Natural killer cell treated with Interleukin-12 subunit alpha and Interleukin-12 subunit beta and Interleukin-15 and Interleukin-18, amount 100 ng/mL, for 72 hours (primary cell): ENCODE data around the gene TXN. TPM values are rescaled to one million over a fixed set of nuclear protein-coding genes. Genes with fewer than 3 reads are reported as not detected.
"Not testable (repeated sequence)": the region's sequence is repeated elsewhere in the genome, so short reads cannot be mapped to it uniquely, and the experiment has no call there.

Experiments
- ATAC-seq, 2 donors: fragments of 150-1000 bp; cut with Tn5 transposase in 1 of 2; sonication (Bioruptor Pico), chemical (Tn5 transposase) in 1 of 2; 2 replicates each; pipeline ENCODE4 v1.10.0; 2021
- DNase-seq: peaks from one replicate; pipeline ENCODE4 v3.0.0; 2022; ENCODE audit warnings: low spot score
- H3K27ac Mint-ChIP-seq, 2 donors: 1 replicate in 1 of 2; 2 replicates in 1 of 2; pipeline ENCODE4 v1.8.0; 2022; ENCODE audit warnings: mixed read lengths in 2 of 2, mild to moderate bottlenecking in 1 of 2, moderate library complexity in 1 of 2
- H3K27me3 Mint-ChIP-seq, 2 donors: 1 replicate in 1 of 2; 2 replicates in 1 of 2; pipeline ENCODE4 v1.8.0; 2022; ENCODE audit warnings: mixed read lengths in 2 of 2
- H3K36me3 Mint-ChIP-seq: one replicate; pipeline ENCODE4 v1.8.0; 2022; ENCODE audit warnings: mixed read lengths
- H3K4me1 Mint-ChIP-seq, 2 donors: 1 replicate in 1 of 2; 2 replicates in 1 of 2; pipeline ENCODE4 v1.8.0; 2022; ENCODE audit warnings: low read depth in 2 of 2, mixed read lengths in 2 of 2, mild to moderate bottlenecking in 1 of 2
- H3K4me3 Mint-ChIP-seq: one replicate; pipeline ENCODE4 v1.8.0; 2022; ENCODE audit warnings: mixed read lengths
- H3K9me3 Mint-ChIP-seq: 2 replicates; pipeline ENCODE4 v1.8.0; 2022; ENCODE audit warnings: mixed read lengths
- total RNA-seq, 2 donors: library from RNA; stranded (reverse); gene quantifications; one replicate each; pipeline ENCODE4 v1.2.3, GENCODE V29; 2022

Gene TXN
- total RNA-seq, 2 donors from 2014 or later: 193 to 229 TPM

GRCh38 chr9:110251770-110252169, 4.5 kb downstream of the TXN start:
- H3K9me3 Mint-ChIP-seq, ATAC-seq, H3K27me3 Mint-ChIP-seq, H3K27ac Mint-ChIP-seq, H3K4me3 Mint-ChIP-seq, DNase-seq: not testable (repeated sequence)
- peaks cover 11% of the 10 kb centered on the region for H3K36me3 Mint-ChIP-seq
- peaks cover 20 to 24% of the 10 kb centered on the region in 2 donors for H3K4me1 Mint-ChIP-seq

GRCh38 chr9:110251212-110251611, 5.1 kb downstream of the TXN start:
- H3K4me3 Mint-ChIP-seq: no peak overlapping the region
- peaks cover 18 to 24% of the 10 kb centered on the region in 2 donors for H3K4me1 Mint-ChIP-seq
- no peaks in the 10 kb centered on the region for H3K9me3 Mint-ChIP-seq
- no peak overlapping the region for H3K27ac Mint-ChIP-seq
- ATAC-seq (no peak), DNase-seq (no peak)
- H3K27me3 Mint-ChIP-seq: no peaks in the 10 kb centered on the region
- peaks cover 11% of the 10 kb centered on the region for H3K36me3 Mint-ChIP-seq

- H3K4me3 Mint-ChIP-seq: no peak overlapping the region
- DNase-seq (no peak), ATAC-seq (no peak)
- H3K27ac Mint-ChIP-seq: no peak overlapping the region
- peaks cover 9 to 16% of the 10 kb centered on the region in 2 donors for H3K4me1 Mint-ChIP-seq
- no peaks in the 10 kb centered on the region for H3K9me3 Mint-ChIP-seq
- no peaks in the 10 kb centered on the region for H3K27me3 Mint-ChIP-seq
- peaks cover 5% of the 10 kb centered on the region for H3K36me3 Mint-ChIP-seq
Measured at GRCh38 chr9:110249603-110250002, 6.7 kb downstream of the TXN start.

- ATAC-seq: no peak
- Mint-ChIP-seq H3K27ac (no peak overlapping the region), H3K4me1 (peaks cover 7 to 8% of the 10 kb centered on the region in 2 donors), H3K9me3 (no peaks in the 10 kb centered on the region), H3K27me3 (no peaks in the 10 kb centered on the region), H3K36me3 (peaks cover under 1% of the 10 kb centered on the region), H3K4me3 (no peak overlapping the region)
- DNase-seq: no peak
Measured at GRCh38 chr9:110248361-110248760, 7.9 kb downstream of the TXN start.

GRCh38 chr9:110246214-110246613, 10.1 kb downstream of the TXN start:
- H3K4me1 Mint-ChIP-seq: no peaks in the 10 kb centered on the region
- H3K27ac Mint-ChIP-seq: no peak overlapping the region
- H3K9me3 Mint-ChIP-seq: no peaks in the 10 kb centered on the region
- peaks cover 4% of the 10 kb centered on the region for H3K36me3 Mint-ChIP-seq
- H3K4me3 Mint-ChIP-seq: no peak overlapping the region
- DNase-seq (no peak), ATAC-seq (no peak)
- no peaks in the 10 kb centered on the region for H3K27me3 Mint-ChIP-seq

- no peaks in the 10 kb centered on the region for H3K9me3 Mint-ChIP-seq
- ATAC-seq (no peak), DNase-seq (no peak)
- peaks cover 4% of the 10 kb centered on the region for H3K36me3 Mint-ChIP-seq
- no peak overlapping the region for H3K27ac Mint-ChIP-seq
- no peaks in the 10 kb centered on the region for H3K27me3 Mint-ChIP-seq
- H3K4me3 Mint-ChIP-seq: no peak overlapping the region
- H3K4me1 Mint-ChIP-seq: no peaks in the 10 kb centered on the region
Measured at GRCh38 chr9:110244616-110245015, 11.7 kb downstream of the TXN start.

- Mint-ChIP-seq H3K36me3 (peaks cover 4% of the 10 kb centered on the region), H3K4me1 (no peaks in the 10 kb centered on the region), H3K9me3 (no peaks in the 10 kb centered on the region), H3K27ac (no peak overlapping the region), H3K4me3 (no peak overlapping the region), H3K27me3 (no peaks in the 10 kb centered on the region)
- DNase-seq (no peak), ATAC-seq (no peak)
Measured at GRCh38 chr9:110241858-110242321, 14.4 kb downstream of the TXN start.

- H3K4me1 Mint-ChIP-seq: no peaks in the 10 kb centered on the region
- H3K4me3 Mint-ChIP-seq: no peak overlapping the region
Measured at GRCh38 chr9:110241260-110241857, 14.9 kb downstream of the TXN start.

GRCh38 chr9:110240198-110240597, 16.1 kb downstream of the TXN start:
- Mint-ChIP-seq H3K4me1 (no peaks in the 10 kb centered on the region), H3K27me3 (no peaks in the 10 kb centered on the region), H3K4me3 (no peak overlapping the region), H3K27ac (no peak overlapping the region), H3K36me3 (peaks cover 4% of the 10 kb centered on the region), H3K9me3 (no peaks in the 10 kb centered on the region)
- no peak for DNase-seq
- ATAC-seq: no peak

More at GRCh38 chr9:110241260-110241857, 14.9 kb downstream of the TXN start:
- no peak overlapping the region for H3K27ac Mint-ChIP-seq
- no peak for ATAC-seq
- peaks cover 4% of the 10 kb centered on the region for H3K36me3 Mint-ChIP-seq
- no peaks in the 10 kb centered on the region for H3K27me3 Mint-ChIP-seq
- H3K9me3 Mint-ChIP-seq: no peaks in the 10 kb centered on the region
- no peak for DNase-seq

- Mint-ChIP-seq H3K4me1 (no peaks in the 10 kb centered on the region), H3K4me3 (no peak overlapping the region), H3K27me3 (peaks cover 4 to 7% of the 10 kb centered on the region in 2 donors), H3K27ac (no peak overlapping the region), H3K36me3 (no peaks in the 10 kb centered on the region), H3K9me3 (no peaks in the 10 kb centered on the region)
- DNase-seq (no peak), ATAC-seq (no peak)
Measured at GRCh38 chr9:110228321-110228720, 28.0 kb downstream of the TXN start.

- Mint-ChIP-seq H3K4me1 (no peaks in the 10 kb centered on the region), H3K27me3 (peaks cover 7 to 11% of the 10 kb centered on the region in 2 donors), H3K27ac (no peak overlapping the region), H3K9me3 (no peaks in the 10 kb centered on the region), H3K4me3 (no peak overlapping the region), H3K36me3 (no peaks in the 10 kb centered on the region)
- ATAC-seq (no peak), DNase-seq (no peak)
Measured at GRCh38 chr9:110224583-110224982, 31.7 kb downstream of the TXN start.

GRCh38 chr9:110220809-110221208, 35.5 kb downstream of the TXN start:
- Mint-ChIP-seq H3K4me3 (no peak overlapping the region), H3K9me3 (no peaks in the 10 kb centered on the region), H3K27me3 (peaks cover 7 to 11% of the 10 kb centered on the region in 2 donors), H3K4me1 (no peaks in the 10 kb centered on the region), H3K27ac (no peak overlapping the region), H3K36me3 (no peaks in the 10 kb centered on the region)
- ATAC-seq (no peak), DNase-seq (no peak)

GRCh38 chr9:110217656-110218099, 38.6 kb downstream of the TXN start:
- Mint-ChIP-seq H3K9me3 (no peaks in the 10 kb centered on the region), H3K36me3 (no peaks in the 10 kb centered on the region), H3K27me3 (peaks cover 0 to 5% of the 10 kb centered on the region in 2 donors), H3K27ac (no peak overlapping the region), H3K4me3 (no peak overlapping the region), H3K4me1 (no peaks in the 10 kb centered on the region)
- DNase-seq (no peak), ATAC-seq (no peak)

- ATAC-seq: no peak
- Mint-ChIP-seq H3K4me1 (no peaks in the 10 kb centered on the region), H3K27me3 (no peaks in the 10 kb centered on the region), H3K9me3 (no peaks in the 10 kb centered on the region), H3K4me3 (no peak overlapping the region), H3K36me3 (no peaks in the 10 kb centered on the region), H3K27ac (no peak overlapping the region)
- DNase-seq: no peak
Measured at GRCh38 chr9:110214586-110215355, 41.5 kb downstream of the TXN start.
